ENCODE data around the gene LRP1.

The LRP1 gene

DNA sequence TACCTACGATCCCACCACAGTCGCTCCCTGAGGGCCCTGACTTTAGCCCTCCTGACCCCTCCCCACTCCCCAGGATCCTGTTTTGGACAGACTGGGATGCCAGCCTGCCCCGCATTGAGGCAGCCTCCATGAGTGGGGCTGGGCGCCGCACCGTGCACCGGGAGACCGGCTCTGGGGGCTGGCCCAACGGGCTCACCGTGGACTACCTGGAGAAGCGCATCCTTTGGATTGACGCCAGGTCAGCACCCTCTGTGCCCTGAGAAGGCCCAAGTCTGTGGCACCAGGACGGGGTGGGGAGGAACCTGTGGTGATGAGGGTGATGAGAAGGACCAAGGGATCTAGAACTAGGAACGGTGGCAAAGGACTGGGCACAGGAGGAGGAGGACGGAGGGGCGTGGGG, 49.1 kb downstream of the LRP1 start:
- DNase-seq (ENCODE audit: extremely low read depth, low read depth), result no peak
- TF ChIP-seq, protein P1, sequence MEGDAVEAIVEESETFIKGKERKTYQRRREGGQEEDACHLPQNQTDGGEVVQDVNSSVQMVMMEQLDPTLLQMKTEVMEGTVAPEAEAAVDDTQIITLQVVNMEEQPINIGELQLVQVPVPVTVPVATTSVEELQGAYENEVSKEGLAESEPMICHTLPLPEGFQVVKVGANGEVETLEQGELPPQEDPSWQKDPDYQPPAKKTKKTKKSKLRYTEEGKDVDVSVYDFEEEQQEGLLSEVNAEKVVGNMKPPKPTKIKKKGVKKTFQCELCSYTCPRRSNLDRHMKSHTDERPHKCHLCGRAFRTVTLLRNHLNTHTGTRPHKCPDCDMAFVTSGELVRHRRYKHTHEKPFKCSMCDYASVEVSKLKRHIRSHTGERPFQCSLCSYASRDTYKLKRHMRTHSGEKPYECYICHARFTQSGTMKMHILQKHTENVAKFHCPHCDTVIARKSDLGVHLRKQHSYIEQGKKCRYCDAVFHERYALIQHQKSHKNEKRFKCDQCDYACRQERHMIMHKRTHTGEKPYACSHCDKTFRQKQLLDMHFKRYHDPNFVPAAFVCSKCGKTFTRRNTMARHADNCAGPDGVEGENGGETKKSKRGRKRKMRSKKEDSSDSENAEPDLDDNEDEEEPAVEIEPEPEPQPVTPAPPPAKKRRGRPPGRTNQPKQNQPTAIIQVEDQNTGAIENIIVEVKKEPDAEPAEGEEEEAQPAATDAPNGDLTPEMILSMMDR (IDR thresholded peaks at IDR 0.05; ENCODE audit: low read depth, low read length), result no peak

DNA sequence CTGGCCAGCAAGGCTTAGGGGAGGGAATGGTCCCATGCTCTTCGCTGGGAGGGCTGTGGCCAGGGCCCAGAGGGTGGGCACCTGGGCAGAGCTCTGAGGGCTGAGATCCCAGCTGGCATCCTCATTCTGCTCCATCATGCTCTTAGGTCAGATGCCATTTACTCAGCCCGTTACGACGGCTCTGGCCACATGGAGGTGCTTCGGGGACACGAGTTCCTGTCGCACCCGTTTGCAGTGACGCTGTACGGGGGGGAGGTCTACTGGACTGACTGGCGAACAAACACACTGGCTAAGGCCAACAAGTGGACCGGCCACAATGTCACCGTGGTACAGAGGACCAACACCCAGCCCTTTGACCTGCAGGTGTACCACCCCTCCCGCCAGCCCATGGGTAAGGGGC, 49.9 kb downstream of the LRP1 start:
- DNase-seq (ENCODE audit: extremely low read depth, low read depth), result no peak
- TF ChIP-seq, protein P1 (IDR thresholded peaks at IDR 0.05; ENCODE audit: low read depth, low read length), result no peak

DNA sequence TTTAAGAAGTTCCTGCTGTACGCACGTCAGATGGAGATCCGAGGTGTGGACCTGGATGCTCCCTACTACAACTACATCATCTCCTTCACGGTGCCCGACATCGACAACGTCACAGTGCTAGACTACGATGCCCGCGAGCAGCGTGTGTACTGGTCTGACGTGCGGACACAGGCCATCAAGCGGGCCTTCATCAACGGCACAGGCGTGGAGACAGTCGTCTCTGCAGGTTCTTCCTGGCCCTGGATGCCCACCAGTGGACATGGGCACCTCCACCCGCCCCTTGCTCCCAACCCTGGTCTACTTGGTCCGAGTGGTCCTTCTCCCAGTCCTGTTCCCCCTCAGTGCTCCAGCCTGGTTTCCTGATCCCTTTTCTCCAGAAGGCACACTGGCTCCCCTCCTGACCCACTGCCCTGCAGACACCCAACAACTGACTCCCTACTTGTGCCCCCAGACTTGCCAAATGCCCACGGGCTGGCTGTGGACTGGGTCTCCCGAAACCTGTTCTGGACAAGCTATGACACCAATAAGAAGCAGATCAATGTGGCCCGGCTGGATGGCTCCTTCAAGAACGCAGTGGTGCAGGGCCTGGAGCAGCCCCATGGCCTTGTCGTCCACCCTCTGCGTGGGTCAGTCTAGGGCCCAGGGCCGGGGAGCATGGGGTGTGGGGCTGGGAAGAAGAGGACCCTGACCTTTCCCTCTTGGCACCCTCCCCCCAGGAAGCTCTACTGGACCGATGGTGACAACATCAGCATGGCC, 51.2 kb downstream of the LRP1 start:
- TF ChIP-seq, protein P1 (IDR thresholded peaks at IDR 0.05; ENCODE audit: low read depth, low read length), result no peak
- DNase-seq (ENCODE audit: extremely low read depth, low read depth), result no peak

GRCh38 chr12:57180321-57180989, 52.2 kb downstream of the LRP1 start:
- DNase-seq (ENCODE audit: extremely low read depth, low read depth), result no peak
- TF ChIP-seq, protein P1 (IDR thresholded peaks at IDR 0.05; ENCODE audit: low read depth, low read length), result no peak

GRCh38 chr12:57181072-57181471, 52.8 kb downstream of the LRP1 start:
- TF ChIP-seq, protein P1 (IDR thresholded peaks at IDR 0.05; ENCODE audit: low read depth, low read length), result no peak
- no peak for DNase-seq (ENCODE audit: extremely low read depth, low read depth)

DNA sequence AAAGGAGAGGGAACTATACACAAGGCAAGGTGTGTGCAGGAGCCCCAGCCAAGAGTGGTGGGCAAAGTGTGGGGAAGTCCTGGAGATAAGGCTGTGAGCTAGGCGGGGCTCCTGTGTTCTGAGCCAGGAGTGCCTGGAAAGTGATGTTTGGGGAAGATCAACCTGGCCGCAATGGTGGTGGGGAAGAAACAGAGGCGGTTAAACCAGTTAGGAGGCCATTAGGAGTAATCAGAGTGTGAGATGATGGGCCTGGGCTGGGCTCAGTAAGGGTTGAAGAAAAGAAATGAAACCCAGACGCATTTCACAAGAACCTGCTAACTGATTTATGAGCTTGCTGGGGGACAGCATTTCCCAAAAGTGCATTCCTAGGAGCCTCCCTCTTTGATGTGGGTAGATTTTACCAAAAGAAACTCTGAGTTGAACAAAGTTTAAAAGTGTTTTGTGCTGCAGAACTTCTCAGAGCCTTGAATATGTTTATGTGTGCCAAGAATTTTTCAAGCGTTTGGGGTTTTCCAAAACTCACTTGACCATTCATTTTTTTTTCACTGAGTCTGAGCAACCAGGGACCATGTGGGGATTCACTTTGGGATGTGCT, 53.4 kb downstream of the LRP1 start:
- no peak for DNase-seq (ENCODE audit: extremely low read depth, low read depth)
- TF ChIP-seq, protein P1 (IDR thresholded peaks at IDR 0.05; ENCODE audit: low read depth, low read length), result no peak

Data from AG09319 (cell line).